ENCODE measurements around the gene UBA7. TPM values are rescaled to one million over a fixed set of nuclear protein-coding genes. Genes with fewer than 3 reads are reported as not detected.

UBA7 gene
- total and polyA plus RNA-seq, 4 donors, result 53.0 to 112 (median 75.9) TPM

- H3K36me3 ChIP-seq (ENCODE audit: control insufficient read depth in 4 of 4, insufficient read depth in 4 of 4, low read length in 4 of 4), result no peaks in the 10 kb centered on the region
- no peaks in the 10 kb centered on the region for H3K27me3 ChIP-seq (ENCODE audit: control insufficient read depth in 3 of 3, insufficient read depth in 3 of 3, low read length in 2 of 3)
- TF ChIP-seq, protein P1, sequence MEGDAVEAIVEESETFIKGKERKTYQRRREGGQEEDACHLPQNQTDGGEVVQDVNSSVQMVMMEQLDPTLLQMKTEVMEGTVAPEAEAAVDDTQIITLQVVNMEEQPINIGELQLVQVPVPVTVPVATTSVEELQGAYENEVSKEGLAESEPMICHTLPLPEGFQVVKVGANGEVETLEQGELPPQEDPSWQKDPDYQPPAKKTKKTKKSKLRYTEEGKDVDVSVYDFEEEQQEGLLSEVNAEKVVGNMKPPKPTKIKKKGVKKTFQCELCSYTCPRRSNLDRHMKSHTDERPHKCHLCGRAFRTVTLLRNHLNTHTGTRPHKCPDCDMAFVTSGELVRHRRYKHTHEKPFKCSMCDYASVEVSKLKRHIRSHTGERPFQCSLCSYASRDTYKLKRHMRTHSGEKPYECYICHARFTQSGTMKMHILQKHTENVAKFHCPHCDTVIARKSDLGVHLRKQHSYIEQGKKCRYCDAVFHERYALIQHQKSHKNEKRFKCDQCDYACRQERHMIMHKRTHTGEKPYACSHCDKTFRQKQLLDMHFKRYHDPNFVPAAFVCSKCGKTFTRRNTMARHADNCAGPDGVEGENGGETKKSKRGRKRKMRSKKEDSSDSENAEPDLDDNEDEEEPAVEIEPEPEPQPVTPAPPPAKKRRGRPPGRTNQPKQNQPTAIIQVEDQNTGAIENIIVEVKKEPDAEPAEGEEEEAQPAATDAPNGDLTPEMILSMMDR (IDR thresholded peaks at IDR 0.05; ENCODE audit: control extremely low read depth, extremely low read depth), result no peak
- no peaks in the 10 kb centered on the region for H3K9me3 ChIP-seq (ENCODE audit: control insufficient read depth in 4 of 4, insufficient read depth in 3 of 4, low read length in 3 of 4)
- ATAC-seq (ENCODE audit: insufficient read depth, low FRiP score), result no peak
- no peak overlapping the region for H3K4me3 ChIP-seq
- 63 to 73% methylated on average over 1 of the region's 1 CpG for whole genome bisulfite sequencing, 2 donors
- no peak for DNase-seq
- no peak overlapping the region for H3K27ac ChIP-seq (ENCODE audit: low read depth in 1 of 2, low read length in 1 of 2)
- no peak overlapping the region for H3K9ac ChIP-seq (ENCODE audit: insufficient read depth in 1 of 2, low read length in 2 of 2)
- H3K4me1 ChIP-seq (ENCODE audit: control insufficient read depth in 5 of 5, insufficient read depth in 5 of 5, low read length in 5 of 5), result peaks cover 0 to 2% (median 0%) of the 10 kb centered on the region in 5 donors
These were observed 54.5 kb downstream of the UBA7 start for GRCh38 chr3:49759226-49759625.

GRCh38 chr3:49757197-49757596 is 56.6 kb downstream of the UBA7 start:
- Histone ChIP-seq H3K9ac (ENCODE audit: insufficient read depth in 1 of 2, low read length in 2 of 2) (no peak overlapping the region), H3K4me3 (no peak overlapping the region), H3K27me3 (ENCODE audit: control insufficient read depth in 3 of 3, insufficient read depth in 3 of 3, low read length in 2 of 3) (no peaks in the 10 kb centered on the region), H3K27ac (ENCODE audit: low read depth in 1 of 2, low read length in 1 of 2) (no peak overlapping the region), H3K4me1 (ENCODE audit: control insufficient read depth in 5 of 5, insufficient read depth in 5 of 5, low read length in 5 of 5) (peaks cover 0 to 6% (median 0%) of the 10 kb centered on the region in 5 donors), H3K9me3 (ENCODE audit: control insufficient read depth in 4 of 4, insufficient read depth in 3 of 4, low read length in 3 of 4) (no peaks in the 10 kb centered on the region), H3K36me3 (ENCODE audit: control insufficient read depth in 4 of 4, insufficient read depth in 4 of 4, low read length in 4 of 4) (no peaks in the 10 kb centered on the region)
- DNase-seq, result no peak
- TF ChIP-seq, protein P1 (IDR thresholded peaks at IDR 0.05; ENCODE audit: control extremely low read depth, extremely low read depth), result no peak
- no peak for ATAC-seq (ENCODE audit: insufficient read depth, low FRiP score)
- 75 to 82% methylated on average over 2 of the region's 2 CpGs for WGBS, 2 donors

DNA sequence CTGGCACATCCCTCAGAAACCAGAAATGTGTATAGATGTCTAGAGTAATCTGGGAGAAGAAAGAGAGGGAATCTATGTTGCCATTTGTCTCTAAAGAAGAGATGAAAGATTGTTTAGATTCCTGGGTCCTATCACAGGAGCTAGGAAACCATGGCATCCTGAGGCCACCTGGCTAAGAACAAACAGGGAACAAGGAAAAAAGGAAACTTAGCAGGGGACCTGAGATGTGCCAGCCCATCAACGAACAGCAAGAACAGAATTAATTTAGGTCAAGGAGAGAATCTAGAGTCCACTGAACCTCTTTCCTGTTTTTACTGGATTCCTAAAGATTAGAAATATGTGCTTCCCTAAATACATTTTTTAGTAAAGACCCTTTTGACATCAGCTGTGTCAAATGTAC is 57.7 kb downstream of the UBA7 start:
- TF ChIP-seq, protein P1 (IDR thresholded peaks at IDR 0.05; ENCODE audit: control extremely low read depth, extremely low read depth), result no peak
- Histone ChIP-seq H3K4me3 (no peak overlapping the region), H3K27ac (ENCODE audit: low read depth in 1 of 2, low read length in 1 of 2) (no peak overlapping the region), H3K36me3 (ENCODE audit: control insufficient read depth in 4 of 4, insufficient read depth in 4 of 4, low read length in 4 of 4) (no peaks in the 10 kb centered on the region), H3K9ac (ENCODE audit: insufficient read depth in 1 of 2, low read length in 2 of 2) (no peak overlapping the region), H3K4me1 (ENCODE audit: control insufficient read depth in 5 of 5, insufficient read depth in 5 of 5, low read length in 5 of 5) (peaks cover 0 to 6% (median 2%) of the 10 kb centered on the region in 5 donors), H3K9me3 (ENCODE audit: control insufficient read depth in 4 of 4, insufficient read depth in 3 of 4, low read length in 3 of 4) (no peaks in the 10 kb centered on the region), H3K27me3 (ENCODE audit: control insufficient read depth in 3 of 3, insufficient read depth in 3 of 3, low read length in 2 of 3) (no peaks in the 10 kb centered on the region)
- DNase-seq, result no peak
- WGBS, 2 donors, result 46 to 88% methylated on average over 1 of the region's 1 CpG
- no peak for ATAC-seq (ENCODE audit: insufficient read depth, low FRiP score)

Small RNA genes lying within 50 kb of the gene (small RNA-seq; reads per million reads assigned to genes)
- gene COX6CP14 (ENCODE audit: low replicate concordance) (not detected), gene RN7SL217P (ENCODE audit: low replicate concordance) (not detected)

Other genes starting within 250 kb of the UBA7 start
- gene APEH, start 139.6 kb downstream of the UBA7 start, total RNA-seq, result 100 to 1,000 TPM in 1 of 2 donors, 10 to 100 TPM in 1; 58.4 to 119 TPM
- gene APEH, start 139.6 kb downstream of the UBA7 start, polyA plus RNA-seq, result 10 to 100 TPM; 25.2 to 80.0 TPM
- 10 to 100 TPM; 13.3 to 21.1 TPM for gene MST1, start 124.5 kb downstream of the UBA7 start, total RNA-seq
- gene MST1, start 124.5 kb downstream of the UBA7 start, polyA plus RNA-seq, result 10 to 100 TPM in 1 of 2 donors, 1 to 10 TPM in 1; 8.3 to 27.0 TPM
- 10 to 100 TPM; 23.5 to 45.0 TPM for gene RNF123, start 124.4 kb downstream of the UBA7 start, total RNA-seq
- 10 to 100 TPM; 22.2 to 22.6 TPM for gene RNF123, start 124.4 kb downstream of the UBA7 start, polyA plus RNA-seq
- gene AMIGO3, start 94.3 kb downstream of the UBA7 start, total RNA-seq, result under 1 TPM in 1 of 2 donors, not detected in 1; 0.25 TPM
- gene AMIGO3, start 94.3 kb downstream of the UBA7 start, polyA plus RNA-seq, result under 1 TPM; 0.51 to 0.63 TPM
- gene GMPPB, start 90.0 kb downstream of the UBA7 start, total RNA-seq, result 10 to 100 TPM; 10.8 to 81.2 TPM
- 10 to 100 TPM; 27.5 to 64.8 TPM for gene GMPPB, start 90.0 kb downstream of the UBA7 start, polyA plus RNA-seq
- gene IP6K1, start 27.4 kb downstream of the UBA7 start, total RNA-seq, result 10 to 100 TPM; 38.7 to 54.9 TPM
- 10 to 100 TPM; 16.1 to 26.3 TPM for gene IP6K1, start 27.4 kb downstream of the UBA7 start, polyA plus RNA-seq
- gene CDHR4, start 14.1 kb downstream of the UBA7 start, total RNA-seq, result 10 to 100 TPM in 1 of 2 donors, 1 to 10 TPM in 1; 7.8 to 27.0 TPM
- gene CDHR4, start 14.1 kb downstream of the UBA7 start, polyA plus RNA-seq, result 1 to 10 TPM; 6.3 to 9.8 TPM
- gene INKA1, start 10.7 kb downstream of the UBA7 start, total RNA-seq, result 1 to 10 TPM; 6.1 to 7.1 TPM
- 10 to 100 TPM in 1 of 2 donors, 1 to 10 TPM in 1; 6.8 to 10.8 TPM for gene INKA1, start 10.7 kb downstream of the UBA7 start, polyA plus RNA-seq
- gene TRAIP, start 42.6 kb upstream of the UBA7 start, total RNA-seq, result 1 to 10 TPM; 2.7 to 3.2 TPM
- gene TRAIP, start 42.6 kb upstream of the UBA7 start, polyA plus RNA-seq, result 1 to 10 TPM; 1.8 to 2.1 TPM
- gene CAMKV, start 56.0 kb upstream of the UBA7 start, total RNA-seq, result under 1 TPM in 1 of 2 donors, not detected in 1; 0.34 TPM
- not detected for gene CAMKV, start 56.0 kb upstream of the UBA7 start, polyA plus RNA-seq
- 10 to 100 TPM in 1 of 2 donors, 1 to 10 TPM in 1; 5.6 to 54.8 TPM for gene MST1R, start 89.9 kb upstream of the UBA7 start, total RNA-seq
- gene MST1R, start 89.9 kb upstream of the UBA7 start, polyA plus RNA-seq, result 10 to 100 TPM; 18.6 to 38.8 TPM
- 10 to 100 TPM in 1 of 2 donors, 1 to 10 TPM in 1; 7.0 to 12.3 TPM for gene MON1A, start 115.9 kb upstream of the UBA7 start, total RNA-seq
- gene MON1A, start 115.9 kb upstream of the UBA7 start, polyA plus RNA-seq, result 10 to 100 TPM in 1 of 2 donors, 1 to 10 TPM in 1; 8.5 to 10.3 TPM
- 100 to 1,000 TPM in 1 of 2 donors, 10 to 100 TPM in 1; 70.4 to 126 TPM for gene RBM6, start 126.2 kb upstream of the UBA7 start, total RNA-seq
- 10 to 100 TPM; 42.1 to 88.9 TPM for gene RBM6, start 126.2 kb upstream of the UBA7 start, polyA plus RNA-seq

All from lung (tissue), 13 donors.